Endodermal cell (in vitro differentiated cells): ENCODE measurements around the gene CHCHD3. TPM values are rescaled to one million over a fixed set of nuclear protein-coding genes. Genes with fewer than 3 reads are reported as not detected.

Source experiments
- DNase-seq: peaks from one replicate; pipeline ENCODE4 v3.0.0-alpha.2; 2017
- H3K27ac ChIP-seq: 2 replicates; pipeline ENCODE4 v1.5.1; 2013; ENCODE audit warnings: mild to moderate bottlenecking, low read depth, low read length, moderate library complexity
- H3K27me3 ChIP-seq: 2 replicates; pipeline ENCODE4 v1.6.1; 2013; ENCODE audit warnings: mild to moderate bottlenecking, low read length, moderate library complexity; ENCODE audit not compliant: insufficient read depth, control insufficient read depth, poor library complexity, severe bottlenecking
- H3K36me3 ChIP-seq: 2 replicates; pipeline ENCODE4 v1.7.0; 2013; ENCODE audit warnings: mild to moderate bottlenecking, low read length, moderate library complexity; ENCODE audit not compliant: control insufficient read depth, insufficient read depth
- H3K4me1 ChIP-seq: one replicate; pipeline ENCODE4 v1.7.0; 2013; ENCODE audit warnings: low read length; ENCODE audit not compliant: control insufficient read depth, insufficient read depth
- H3K4me3 ChIP-seq: 2 replicates; pipeline ENCODE4 v1.5.1; 2013; ENCODE audit warnings: mild to moderate bottlenecking, low read length, moderate library complexity
- H3K9ac ChIP-seq: 2 replicates; pipeline ENCODE4 v1.6.1; 2013; ENCODE audit warnings: mild to moderate bottlenecking, low read length, moderate library complexity; ENCODE audit not compliant: poor library complexity, severe bottlenecking; ENCODE audit errors: extremely low read depth
- H3K9me3 ChIP-seq: 2 replicates; pipeline ENCODE4 v1.6.1; 2013; ENCODE audit warnings: mild to moderate bottlenecking, low read length, moderate library complexity; ENCODE audit not compliant: control insufficient read depth
- H3K27ac Mint-ChIP-seq: 2 replicates; pipeline ENCODE4 v1.8.0; 2020; ENCODE audit warnings: mixed read lengths
- H3K27me3 Mint-ChIP-seq: 2 replicates; pipeline ENCODE4 v1.8.0; 2021; ENCODE audit warnings: mild to moderate bottlenecking, mixed read lengths; ENCODE audit not compliant: insufficient read depth
- H3K36me3 Mint-ChIP-seq: 2 replicates; pipeline ENCODE4 v1.8.0; 2020; ENCODE audit warnings: low read depth, mixed read lengths
- H3K4me1 Mint-ChIP-seq: 2 replicates; pipeline ENCODE4 v1.8.0; 2020; ENCODE audit warnings: mixed read lengths
- H3K4me3 Mint-ChIP-seq: 2 replicates; pipeline ENCODE4 v1.8.0; 2020; ENCODE audit warnings: mild to moderate bottlenecking, moderate library complexity, mixed read lengths
- H3K9me3 Mint-ChIP-seq: 2 replicates; pipeline ENCODE4 v1.8.0; 2020; ENCODE audit warnings: mild to moderate bottlenecking, mixed read lengths
- WGBS, 2 experiments: methylation state at CpG; one replicate each; pipeline versions ENCODE4 v1.1.5 to v1.1.7; 2013; ENCODE audit warnings: missing lambda C conversion rate in 2 of 2, mixed read lengths in 1 of 2; ENCODE audit not compliant: insufficient coverage in 1 of 2, insufficient read length in 1 of 2; 5-methylcytosine and 5-hydroxymethylcytosine counted together
- total RNA-seq, 2 donors: library from RNA; stranded (reverse); fragmentation: NEBNext Ultra II Directional in 1 of 2; extraction: Animal tissue kit (Norgen Biotek cat#: 25700) in 1 of 2; gene quantifications; 2 replicates in 1 of 2; 3 replicates in 1 of 2; pipeline ENCODE4 v1.2.1, GENCODE V29; 2021
- TF ChIP-seq, protein P1 (sequence below): fragments of 200-600 bp; sonication (generic); conservative IDR thresholded peaks from 2 replicates; pipeline ENCODE4 v1.5.0; 2021; ENCODE audit warnings: antibody characterized with exemption, mild to moderate bottlenecking

The CHCHD3 gene
- total RNA-seq, 2 donors from 2014 or later: 70.4 to 75.2 TPM

DNA sequence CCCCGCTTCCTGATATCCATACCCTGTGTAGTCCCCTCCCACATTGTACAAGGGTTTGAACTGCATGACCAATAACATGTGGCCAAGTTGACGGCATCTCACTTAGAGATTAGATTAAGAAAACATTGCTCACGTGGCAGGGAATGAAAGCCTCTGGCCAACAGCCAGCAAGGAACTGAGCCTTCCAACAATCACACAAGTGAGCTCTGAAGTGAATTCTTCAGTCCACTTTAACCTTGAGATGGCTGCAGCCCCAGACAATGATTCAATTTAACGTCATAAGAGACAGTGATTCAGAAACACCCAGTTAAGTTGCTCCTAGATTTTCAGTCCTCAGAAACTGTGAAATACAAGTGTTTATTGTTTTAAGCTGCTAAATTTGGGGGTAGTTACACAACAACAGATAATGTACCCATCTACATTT lies 339.7 kb downstream of the CHCHD3 start:
- H3K36me3 Mint-ChIP-seq: no peaks in the 10 kb centered on the region
- no peak overlapping the region for H3K4me3 Mint-ChIP-seq
- H3K4me3 ChIP-seq: no peak overlapping the region
- peaks cover 19% of the 10 kb centered on the region for H3K9me3 Mint-ChIP-seq
- DNase-seq: no peak
- peaks cover 18% of the 10 kb centered on the region for H3K27me3 ChIP-seq
- peaks cover 3% of the 10 kb centered on the region for H3K4me1 Mint-ChIP-seq
- no peak overlapping the region for H3K27ac ChIP-seq
- no peaks in the 10 kb centered on the region for H3K36me3 ChIP-seq
- WGBS, 2 experiments: 88 to 91% methylated on average over 3 to 4 of the region's 4 CpGs
- TF ChIP-seq, protein P1, sequence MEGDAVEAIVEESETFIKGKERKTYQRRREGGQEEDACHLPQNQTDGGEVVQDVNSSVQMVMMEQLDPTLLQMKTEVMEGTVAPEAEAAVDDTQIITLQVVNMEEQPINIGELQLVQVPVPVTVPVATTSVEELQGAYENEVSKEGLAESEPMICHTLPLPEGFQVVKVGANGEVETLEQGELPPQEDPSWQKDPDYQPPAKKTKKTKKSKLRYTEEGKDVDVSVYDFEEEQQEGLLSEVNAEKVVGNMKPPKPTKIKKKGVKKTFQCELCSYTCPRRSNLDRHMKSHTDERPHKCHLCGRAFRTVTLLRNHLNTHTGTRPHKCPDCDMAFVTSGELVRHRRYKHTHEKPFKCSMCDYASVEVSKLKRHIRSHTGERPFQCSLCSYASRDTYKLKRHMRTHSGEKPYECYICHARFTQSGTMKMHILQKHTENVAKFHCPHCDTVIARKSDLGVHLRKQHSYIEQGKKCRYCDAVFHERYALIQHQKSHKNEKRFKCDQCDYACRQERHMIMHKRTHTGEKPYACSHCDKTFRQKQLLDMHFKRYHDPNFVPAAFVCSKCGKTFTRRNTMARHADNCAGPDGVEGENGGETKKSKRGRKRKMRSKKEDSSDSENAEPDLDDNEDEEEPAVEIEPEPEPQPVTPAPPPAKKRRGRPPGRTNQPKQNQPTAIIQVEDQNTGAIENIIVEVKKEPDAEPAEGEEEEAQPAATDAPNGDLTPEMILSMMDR: no peak
- no peaks in the 10 kb centered on the region for H3K4me1 ChIP-seq
- peaks cover 14% of the 10 kb centered on the region for H3K27me3 Mint-ChIP-seq
- peaks cover 23% of the 10 kb centered on the region for H3K9me3 ChIP-seq
- no peak overlapping the region for H3K9ac ChIP-seq
- no peak overlapping the region for H3K27ac Mint-ChIP-seq

DNA sequence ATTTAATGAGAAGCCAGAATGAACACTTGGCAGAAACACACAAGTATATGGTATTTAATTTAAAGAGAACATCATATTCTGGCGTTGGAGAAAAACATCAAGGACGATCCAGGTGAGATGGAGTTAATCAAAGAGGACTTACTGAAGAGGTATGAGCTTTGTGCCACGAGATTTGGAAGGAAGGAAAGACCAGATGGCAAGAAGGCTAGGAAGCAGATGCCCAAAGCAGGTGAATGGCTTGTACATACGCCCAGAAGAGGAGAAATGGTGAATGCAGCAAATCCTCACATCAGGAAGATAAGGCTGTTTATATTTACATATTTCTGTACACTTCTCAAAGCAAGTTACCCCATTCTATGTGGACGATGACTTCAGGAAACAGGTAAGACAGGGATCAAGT lies 341.7 kb downstream of the CHCHD3 start:
- Histone ChIP-seq H3K36me3 (no peaks in the 10 kb centered on the region), H3K9me3 (peaks cover 23% of the 10 kb centered on the region), H3K27me3 (peaks cover 18% of the 10 kb centered on the region), H3K4me3 (no peak overlapping the region), H3K4me1 (no peaks in the 10 kb centered on the region), H3K27ac (no peak overlapping the region), H3K9ac (no peak overlapping the region)
- TF ChIP-seq, protein P1: no peak
- Mint-ChIP-seq H3K27me3 (peaks cover 19% of the 10 kb centered on the region), H3K9me3 (peaks cover 16% of the 10 kb centered on the region), H3K4me3 (no peak overlapping the region), H3K4me1 (no peaks in the 10 kb centered on the region), H3K27ac (no peak overlapping the region), H3K36me3 (no peaks in the 10 kb centered on the region)
- WGBS, 2 experiments: 83 to 88% methylated on average over 5 of the region's 5 CpGs
- no peak for DNase-seq

DNA sequence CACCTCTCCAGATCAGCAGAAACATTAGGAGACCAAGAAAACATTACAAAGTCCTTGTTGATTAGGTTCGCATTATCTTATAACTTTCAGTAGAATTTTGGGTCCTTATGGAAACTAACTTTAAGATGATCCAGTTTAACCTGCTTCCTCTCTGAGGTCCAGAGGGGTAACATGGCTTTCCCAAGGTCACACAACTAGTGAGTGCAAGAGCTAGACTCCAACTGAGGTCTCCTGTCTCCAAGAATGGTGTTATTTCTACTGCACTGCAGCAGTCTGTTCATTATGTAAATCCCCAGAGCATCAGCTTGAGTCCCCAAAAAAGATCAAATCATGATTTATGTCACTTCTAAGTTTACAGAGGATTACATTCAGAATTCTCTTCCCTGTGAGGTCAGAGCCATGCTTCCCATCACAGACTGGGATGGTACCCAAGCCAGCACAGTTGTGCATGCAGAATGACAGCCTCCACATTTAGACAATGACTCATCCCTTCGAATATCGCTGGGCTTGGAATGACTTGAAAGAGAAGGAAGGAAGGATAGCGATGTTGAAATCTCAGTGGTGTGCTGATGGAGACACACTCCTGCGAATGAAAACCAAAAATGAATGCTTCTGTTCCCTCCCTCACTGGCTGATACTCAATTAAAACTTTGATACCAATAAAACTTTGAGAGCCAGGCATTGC lies 342.5 kb downstream of the CHCHD3 start:
- H3K27me3 ChIP-seq: peaks cover 18% of the 10 kb centered on the region
- 90% methylated on average over 2 to 5 of the region's 5 CpGs for WGBS, 2 experiments
- no peak for DNase-seq
- H3K9ac ChIP-seq: no peak overlapping the region
- Mint-ChIP-seq H3K36me3 (no peaks in the 10 kb centered on the region), H3K4me3 (no peak overlapping the region), H3K9me3 (peaks cover 11% of the 10 kb centered on the region), H3K27ac (no peak overlapping the region), H3K27me3 (peaks cover 20% of the 10 kb centered on the region), H3K4me1 (no peaks in the 10 kb centered on the region)
- no peaks in the 10 kb centered on the region for H3K4me1 ChIP-seq
- TF ChIP-seq, protein P1: no peak
- H3K27ac ChIP-seq: no peak overlapping the region
- H3K36me3 ChIP-seq: no peaks in the 10 kb centered on the region
- no peak overlapping the region for H3K4me3 ChIP-seq
- peaks cover 15% of the 10 kb centered on the region for H3K9me3 ChIP-seq
